SU-DHL-6 (cell line): ENCODE data around the gene GLYR1.

Experiments
- H2AFZ ChIP-seq: fragments of 200-600 bp; sonication (generic); 2 replicates; pipeline ENCODE4 v1.6.1; 2014; ENCODE audit warnings: low read depth, mild to moderate bottlenecking, moderate library complexity, mixed read lengths, antibody characterized with exemption, low read length; ENCODE audit not compliant: severe bottlenecking
- H3F3A ChIP-seq: fragments of 200-600 bp; shearing (Covaris generic); 2 replicates; pipeline ENCODE4 v1.6.0; 2016; ENCODE audit warnings: antibody characterized with exemption, mild to moderate bottlenecking; ENCODE audit not compliant: insufficient read depth
- H3K27ac ChIP-seq: fragments of 200-600 bp; sonication (generic); 2 replicates; pipeline ENCODE4 v1.5.1; 2016; ENCODE audit warnings: low read depth, mild to moderate bottlenecking, low read length, moderate library complexity, mixed read lengths
- H3K27me3 ChIP-seq: fragments of 200-600 bp; sonication (generic), shearing (Covaris generic); 2 replicates; pipeline ENCODE4 v1.6.0; 2014; ENCODE audit warnings: mild to moderate bottlenecking, low read length
- H3K36me3 ChIP-seq: fragments of 200-600 bp; sonication (generic); 2 replicates; pipeline ENCODE4 v1.6.1; 2014; ENCODE audit warnings: mild to moderate bottlenecking, low read length, mixed read lengths
- H3K4me2 ChIP-seq: fragments of 300-600, 200-600 bp; shearing (Covaris generic), sonication (generic); 2 replicates; pipeline ENCODE4 v1.6.0; 2014; ENCODE audit warnings: low read length, low read depth, mild to moderate bottlenecking; ENCODE audit not compliant: poor library complexity, severe bottlenecking
- H3K4me3 ChIP-seq: fragments of 200-600 bp; sonication (generic); 2 replicates; pipeline ENCODE4 v1.5.1; 2014; ENCODE audit warnings: antibody characterized with exemption, low read length, mild to moderate bottlenecking, mixed read lengths; ENCODE audit not compliant: insufficient read depth, poor library complexity, severe bottlenecking
- H3K79me2 ChIP-seq: fragments of 200-600 bp; sonication (generic); 2 replicates; pipeline ENCODE4 v1.6.1; 2014; ENCODE audit warnings: mild to moderate bottlenecking, low read length, moderate library complexity; ENCODE audit not compliant: insufficient read depth
- H3K9ac ChIP-seq: fragments of 200-600 bp; sonication (generic); 2 replicates; pipeline ENCODE4 v1.7.0; 2014; ENCODE audit warnings: mild to moderate bottlenecking, low read length
- H3K9me2 ChIP-seq: fragments of 200-600 bp; sonication (generic); replicated peaks from 2 replicates; pipeline ENCODE4 v1.6.1; 2014; ENCODE audit warnings: low read length; ENCODE audit not compliant: insufficient read depth
- H3K9me3 ChIP-seq: fragments of 200-600 bp; sonication (generic); 2 replicates; pipeline ENCODE4 v1.6.1; 2014; ENCODE audit warnings: low read length, mixed read lengths; ENCODE audit not compliant: insufficient read depth
- H4K20me1 ChIP-seq: fragments of 200-600 bp; sonication (generic); 2 replicates; pipeline ENCODE4 v1.6.1; 2014; ENCODE audit warnings: low read depth, mild to moderate bottlenecking, antibody characterized with exemption, low read length, moderate library complexity, mixed read lengths
- EZH2phosphoT487 ChIP-seq: fragments of 200-600 bp; sonication (generic), shearing (Covaris generic); conservative IDR thresholded peaks from 2 replicates; pipeline ENCODE4 v1.6.1; 2018; ENCODE audit warnings: mild to moderate bottlenecking, antibody characterized with exemption, low read length, moderate library complexity, mixed read lengths
- TF ChIP-seq, protein P1 (sequence below): fragments of 200-600 bp; sonication (generic); IDR thresholded peaks from one replicate; pipeline ENCODE4 v1.5.1; 2017; ENCODE audit warnings: antibody characterized with exemption, mild to moderate bottlenecking, low read length, moderate library complexity; ENCODE audit not compliant: insufficient read depth, poor library complexity, severe bottlenecking

The GLYR1 gene

GRCh38 chr16:4802659-4803287 lies 44.3 kb downstream of the GLYR1 start:
- H3F3A ChIP-seq: peaks cover 8% of the 10 kb centered on the region
- peak overlapping the region; percentile 66 for H3K9ac ChIP-seq
- TF ChIP-seq, protein P1, sequence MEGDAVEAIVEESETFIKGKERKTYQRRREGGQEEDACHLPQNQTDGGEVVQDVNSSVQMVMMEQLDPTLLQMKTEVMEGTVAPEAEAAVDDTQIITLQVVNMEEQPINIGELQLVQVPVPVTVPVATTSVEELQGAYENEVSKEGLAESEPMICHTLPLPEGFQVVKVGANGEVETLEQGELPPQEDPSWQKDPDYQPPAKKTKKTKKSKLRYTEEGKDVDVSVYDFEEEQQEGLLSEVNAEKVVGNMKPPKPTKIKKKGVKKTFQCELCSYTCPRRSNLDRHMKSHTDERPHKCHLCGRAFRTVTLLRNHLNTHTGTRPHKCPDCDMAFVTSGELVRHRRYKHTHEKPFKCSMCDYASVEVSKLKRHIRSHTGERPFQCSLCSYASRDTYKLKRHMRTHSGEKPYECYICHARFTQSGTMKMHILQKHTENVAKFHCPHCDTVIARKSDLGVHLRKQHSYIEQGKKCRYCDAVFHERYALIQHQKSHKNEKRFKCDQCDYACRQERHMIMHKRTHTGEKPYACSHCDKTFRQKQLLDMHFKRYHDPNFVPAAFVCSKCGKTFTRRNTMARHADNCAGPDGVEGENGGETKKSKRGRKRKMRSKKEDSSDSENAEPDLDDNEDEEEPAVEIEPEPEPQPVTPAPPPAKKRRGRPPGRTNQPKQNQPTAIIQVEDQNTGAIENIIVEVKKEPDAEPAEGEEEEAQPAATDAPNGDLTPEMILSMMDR: no peak
- TF ChIP-seq EZH2phosphoT487: no peak
- no peaks in the 10 kb centered on the region for H3K9me2 ChIP-seq
- no peaks in the 10 kb centered on the region for H3K79me2 ChIP-seq
- no peaks in the 10 kb centered on the region for H3K36me3 ChIP-seq
- H3K4me2 ChIP-seq: peak overlapping the region; percentile 92
- H3K4me3 ChIP-seq: peak overlapping the region; percentile 96
- H3K27ac ChIP-seq: peak overlapping the region; percentile 77
- no peaks in the 10 kb centered on the region for H4K20me1 ChIP-seq
- H3K9me3 ChIP-seq: no peaks in the 10 kb centered on the region
- H2AFZ ChIP-seq: peak overlapping the region; percentile 92
- no peaks in the 10 kb centered on the region for H3K27me3 ChIP-seq

DNA sequence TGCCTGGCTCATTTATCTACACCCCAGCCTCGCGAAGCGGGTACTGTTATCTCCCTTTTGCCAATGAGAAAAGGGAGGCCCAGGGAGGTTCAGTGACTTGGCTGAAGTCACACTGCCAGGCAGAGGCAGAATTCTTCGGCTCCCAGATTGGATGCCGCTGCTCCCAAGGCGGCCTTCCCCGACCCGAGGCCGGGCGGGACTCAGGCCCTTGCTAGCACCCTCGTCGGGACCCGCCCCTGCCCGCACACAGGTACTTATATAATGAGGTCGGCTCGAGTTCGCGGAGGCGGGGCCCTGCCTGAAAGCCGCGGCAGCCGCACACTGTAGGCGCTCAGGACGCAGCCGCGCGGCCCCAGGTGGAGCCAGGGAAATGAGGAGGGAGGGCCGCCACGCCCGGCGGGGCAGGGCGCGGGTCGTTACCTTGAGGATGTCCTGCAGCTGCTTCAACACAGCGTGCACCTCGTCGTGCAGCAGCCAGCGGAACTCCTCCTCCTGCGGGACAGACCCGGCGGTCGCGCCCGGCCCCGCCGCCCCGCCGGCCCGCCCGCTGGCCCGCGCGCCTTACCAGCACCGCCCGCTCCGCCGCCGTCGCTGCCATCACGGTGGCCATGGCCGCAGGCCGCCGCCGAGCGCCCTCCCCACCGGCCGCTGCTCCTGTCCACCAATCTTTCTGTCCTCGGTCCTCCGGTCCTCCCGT lies 45.0 kb downstream of the GLYR1 start, which contains the start of gene ROGDI:
Gene ROGDI (minus strand): TSS at position 672 of the 697 bp plus-strand sequence. CDS start 62 bp downstream, at position 610.
- H2AFZ ChIP-seq: peak within 1 kb of the TSS; percentile 92
- H3K27ac ChIP-seq: peak within 1 kb of the TSS; percentile 77
- TF ChIP-seq EZH2phosphoT487: no peak
- TF ChIP-seq, protein P1: no peak

GRCh38 chr16:4801051-4801961 lies 45.8 kb downstream of the GLYR1 start:
- Histone ChIP-seq H4K20me1 (no peaks in the 10 kb centered on the region), H3K27ac (peak overlapping the region; percentile 77; the same call in 1 of the 2 replicates), H2AFZ (peak overlapping the region; percentile 67), H3K4me3 (peak overlapping the region; percentile 96), H3K36me3 (no peaks in the 10 kb centered on the region), H3K79me2 (no peaks in the 10 kb centered on the region), H3F3A (peaks cover 8% of the 10 kb centered on the region), H3K9me2 (no peaks in the 10 kb centered on the region), H3K27me3 (no peaks in the 10 kb centered on the region), H3K9me3 (no peaks in the 10 kb centered on the region), H3K9ac (peak overlapping the region; percentile 66), H3K4me2 (peak overlapping the region; percentile 92)
- no peak for TF ChIP-seq EZH2phosphoT487
- TF ChIP-seq, protein P1: no peak

More for the DNA sequence above, 45.0 kb downstream of the GLYR1 start, which contains the start of gene ROGDI:
- peaks cover 8% of the 10 kb centered on the region for H3F3A ChIP-seq
- H3K9me3 ChIP-seq: no peaks in the 10 kb centered on the region
- no peaks in the 10 kb centered on the region for H3K27me3 ChIP-seq
- peak within 1 kb of the TSS; percentile 92 for H3K4me2 ChIP-seq
- H3K36me3 ChIP-seq: no peaks in the 10 kb centered on the region
- H3K9ac ChIP-seq: peak within 1 kb of the TSS; percentile 66
- H3K4me3 ChIP-seq: peak within 1 kb of the TSS; percentile 96
- no peaks in the 10 kb centered on the region for H3K9me2 ChIP-seq
- H4K20me1 ChIP-seq: no peaks in the 10 kb centered on the region
- H3K79me2 ChIP-seq: no peaks in the 10 kb centered on the region
